GM12878 (cell line): ENCODE results near the gene CDHR5.

Source experiments
- HCFC1 ChIP-seq: fragments of 150-350 bp; IDR thresholded peaks from 2 replicates; pipeline ENCODE4 v1.6.1; 2014; ENCODE audit warnings: low read length
- JUND ChIP-seq: IDR thresholded peaks from 2 replicates; pipeline ENCODE4 v1.6.1; 2012; ENCODE audit warnings: low read depth, mild to moderate bottlenecking, low read length, improper control_type of control experiment, moderate library complexity
- POLR2A ChIP-seq: IDR thresholded peaks from 2 replicates; pipeline ENCODE4 v1.6.1; 2011; ENCODE audit warnings: low read depth, mild to moderate bottlenecking, low read length
- TF ChIP-seq, protein P1 (sequence below): IDR thresholded peaks from 2 replicates; pipeline ENCODE4 v1.6.1; 2012; ENCODE audit warnings: mild to moderate bottlenecking, low read depth, low read length
- TF ChIP-seq, protein P2 (sequence below), 3 experiments: IDR thresholded peaks in 2 of 3; conservative IDR thresholded peaks in 1 of 3; 2 replicates each; pipeline ENCODE4 v1.5.1; 2011; ENCODE audit warnings: low read depth in 3 of 3, low read length in 3 of 3, mild to moderate bottlenecking in 3 of 3, control low read depth in 2 of 3, moderate library complexity in 2 of 3, inconsistent platforms in 1 of 3, mixed read lengths in 1 of 3; ENCODE audit not compliant: control insufficient read depth in 2 of 3, insufficient read depth in 1 of 3; ENCODE audit errors: extremely low read depth in 1 of 3

DNA sequence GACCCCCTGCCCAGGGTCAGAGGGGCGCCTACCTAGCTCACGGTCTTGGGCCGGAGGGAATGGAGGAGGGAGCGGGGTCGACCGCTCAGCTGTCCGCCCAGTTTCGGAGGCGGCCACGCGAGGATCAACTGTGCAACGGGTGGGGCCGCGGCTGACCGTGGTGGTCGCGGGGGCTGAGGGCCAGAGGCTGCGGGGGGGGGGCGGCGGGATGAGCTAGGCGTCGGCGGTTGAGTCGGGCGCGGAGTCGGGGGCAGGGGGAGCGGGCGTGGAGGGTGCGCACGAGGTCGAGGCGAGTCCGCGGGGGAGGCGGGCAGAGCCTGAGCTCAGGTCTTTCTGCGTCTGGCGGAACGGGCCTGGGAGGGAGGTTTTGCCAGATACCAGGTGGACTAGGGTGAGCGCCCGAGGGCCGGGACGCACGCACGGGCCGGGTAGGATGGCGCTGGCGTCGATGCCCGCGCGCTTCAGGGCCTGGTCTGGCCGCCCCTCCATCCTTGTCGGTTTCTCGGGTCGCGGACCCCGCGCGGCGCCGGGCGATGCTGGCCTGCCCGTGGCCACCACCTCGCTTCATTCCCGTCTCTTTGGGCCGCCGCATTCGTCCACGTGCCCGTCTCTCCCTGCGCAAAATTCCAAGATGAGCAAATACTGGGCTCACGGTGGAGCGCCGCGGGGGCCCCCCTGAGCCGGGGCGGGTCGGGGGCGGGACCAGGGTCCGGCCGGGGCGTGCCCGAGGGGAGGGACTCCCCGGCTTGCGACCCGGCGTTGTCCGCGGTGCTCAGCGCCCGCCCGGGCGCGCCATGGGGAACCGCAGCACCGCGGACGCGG is 12.0 kb upstream of the CDHR5 start, which contains the start of gene DRD4:
- TF ChIP-seq, protein P1, sequence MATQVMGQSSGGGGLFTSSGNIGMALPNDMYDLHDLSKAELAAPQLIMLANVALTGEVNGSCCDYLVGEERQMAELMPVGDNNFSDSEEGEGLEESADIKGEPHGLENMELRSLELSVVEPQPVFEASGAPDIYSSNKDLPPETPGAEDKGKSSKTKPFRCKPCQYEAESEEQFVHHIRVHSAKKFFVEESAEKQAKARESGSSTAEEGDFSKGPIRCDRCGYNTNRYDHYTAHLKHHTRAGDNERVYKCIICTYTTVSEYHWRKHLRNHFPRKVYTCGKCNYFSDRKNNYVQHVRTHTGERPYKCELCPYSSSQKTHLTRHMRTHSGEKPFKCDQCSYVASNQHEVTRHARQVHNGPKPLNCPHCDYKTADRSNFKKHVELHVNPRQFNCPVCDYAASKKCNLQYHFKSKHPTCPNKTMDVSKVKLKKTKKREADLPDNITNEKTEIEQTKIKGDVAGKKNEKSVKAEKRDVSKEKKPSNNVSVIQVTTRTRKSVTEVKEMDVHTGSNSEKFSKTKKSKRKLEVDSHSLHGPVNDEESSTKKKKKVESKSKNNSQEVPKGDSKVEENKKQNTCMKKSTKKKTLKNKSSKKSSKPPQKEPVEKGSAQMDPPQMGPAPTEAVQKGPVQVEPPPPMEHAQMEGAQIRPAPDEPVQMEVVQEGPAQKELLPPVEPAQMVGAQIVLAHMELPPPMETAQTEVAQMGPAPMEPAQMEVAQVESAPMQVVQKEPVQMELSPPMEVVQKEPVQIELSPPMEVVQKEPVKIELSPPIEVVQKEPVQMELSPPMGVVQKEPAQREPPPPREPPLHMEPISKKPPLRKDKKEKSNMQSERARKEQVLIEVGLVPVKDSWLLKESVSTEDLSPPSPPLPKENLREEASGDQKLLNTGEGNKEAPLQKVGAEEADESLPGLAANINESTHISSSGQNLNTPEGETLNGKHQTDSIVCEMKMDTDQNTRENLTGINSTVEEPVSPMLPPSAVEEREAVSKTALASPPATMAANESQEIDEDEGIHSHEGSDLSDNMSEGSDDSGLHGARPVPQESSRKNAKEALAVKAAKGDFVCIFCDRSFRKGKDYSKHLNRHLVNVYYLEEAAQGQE: no peak
- TF ChIP-seq, protein P2, sequence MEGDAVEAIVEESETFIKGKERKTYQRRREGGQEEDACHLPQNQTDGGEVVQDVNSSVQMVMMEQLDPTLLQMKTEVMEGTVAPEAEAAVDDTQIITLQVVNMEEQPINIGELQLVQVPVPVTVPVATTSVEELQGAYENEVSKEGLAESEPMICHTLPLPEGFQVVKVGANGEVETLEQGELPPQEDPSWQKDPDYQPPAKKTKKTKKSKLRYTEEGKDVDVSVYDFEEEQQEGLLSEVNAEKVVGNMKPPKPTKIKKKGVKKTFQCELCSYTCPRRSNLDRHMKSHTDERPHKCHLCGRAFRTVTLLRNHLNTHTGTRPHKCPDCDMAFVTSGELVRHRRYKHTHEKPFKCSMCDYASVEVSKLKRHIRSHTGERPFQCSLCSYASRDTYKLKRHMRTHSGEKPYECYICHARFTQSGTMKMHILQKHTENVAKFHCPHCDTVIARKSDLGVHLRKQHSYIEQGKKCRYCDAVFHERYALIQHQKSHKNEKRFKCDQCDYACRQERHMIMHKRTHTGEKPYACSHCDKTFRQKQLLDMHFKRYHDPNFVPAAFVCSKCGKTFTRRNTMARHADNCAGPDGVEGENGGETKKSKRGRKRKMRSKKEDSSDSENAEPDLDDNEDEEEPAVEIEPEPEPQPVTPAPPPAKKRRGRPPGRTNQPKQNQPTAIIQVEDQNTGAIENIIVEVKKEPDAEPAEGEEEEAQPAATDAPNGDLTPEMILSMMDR (IDR thresholded peaks at IDR 0.05 in 2 of 3, conservative IDR thresholded peaks at IDR 0.05 in 1 of 3; ENCODE audit: control insufficient read depth in 2 of 3, extremely low read depth in 1 of 3, insufficient read depth in 1 of 3, low read depth in 3 of 3, low read length in 3 of 3): no peak
- TF ChIP-seq POLR2A (no peak), JUND (no peak), HCFC1 (no peak)
